Neural cell (in vitro differentiated cells): ENCODE data around the gene SLC9B1. TPM values are rescaled to one million over a fixed set of nuclear protein-coding genes. Genes with fewer than 3 reads are reported as not detected.

Experiments
- H2AFZ ChIP-seq: fragments of 200-600, 300-800 bp; sonication (generic), shearing (Covaris generic); 2 replicates; pipeline ENCODE4 v1.6.0; 2014; ENCODE audit warnings: low read depth, mild to moderate bottlenecking, antibody characterized with exemption, low read length, moderate library complexity
- H3F3A ChIP-seq: fragments of 200-600 bp; shearing (Covaris generic); 2 replicates; pipeline ENCODE4 v1.6.1; 2016; ENCODE audit warnings: mild to moderate bottlenecking, moderate library complexity, mixed read lengths, antibody characterized with exemption, low read length; ENCODE audit not compliant: insufficient read depth, poor library complexity, severe bottlenecking
- H3K27ac ChIP-seq: fragments of 200-600, 300-800 bp; sonication (generic), shearing (Covaris generic); 2 replicates; pipeline ENCODE4 v1.5.1; 2014; ENCODE audit warnings: mild to moderate bottlenecking, low read length, moderate library complexity
- H3K27me3 ChIP-seq: fragments of 300-800, 200-600 bp; sonication (generic), shearing (Covaris generic); 2 replicates; pipeline ENCODE4 v1.6.0; 2014; ENCODE audit warnings: mild to moderate bottlenecking, low read depth, low read length, moderate library complexity; ENCODE audit not compliant: insufficient read depth
- H3K36me3 ChIP-seq: fragments of 300-800, 200-600 bp; sonication (generic), shearing (Covaris generic); 2 replicates; pipeline ENCODE4 v1.5.1; 2014; ENCODE audit warnings: mild to moderate bottlenecking, antibody characterized with exemption, low read length, moderate library complexity; ENCODE audit not compliant: insufficient read depth
- H3K4me2 ChIP-seq: fragments of 300-800, 200-600 bp; sonication (generic), shearing (Covaris generic); 2 replicates; pipeline ENCODE4 v1.6.0; 2014; ENCODE audit warnings: mild to moderate bottlenecking, low read length
- H3K4me3 ChIP-seq: fragments of 300-800, 200-600 bp; sonication (generic), shearing (Covaris generic); 2 replicates; pipeline ENCODE4 v1.5.1; 2014; ENCODE audit warnings: mild to moderate bottlenecking, low read length, moderate library complexity
- H3K79me2 ChIP-seq: fragments of 200-600 bp; shearing (Covaris generic); replicated peaks from 2 replicates; pipeline ENCODE4 v1.6.0; 2014; ENCODE audit warnings: mild to moderate bottlenecking, low read length, moderate library complexity; ENCODE audit not compliant: insufficient read depth
- H3K9ac ChIP-seq: fragments of 300-800, 200-600 bp; sonication (generic), shearing (Covaris generic); 2 replicates; pipeline ENCODE4 v1.6.1; 2016; ENCODE audit warnings: mild to moderate bottlenecking, low read length, mixed read lengths
- H3K9me2 ChIP-seq: fragments of 200-600 bp; shearing (Covaris generic); 2 replicates; pipeline ENCODE4 v1.6.1; 2016; ENCODE audit warnings: mild to moderate bottlenecking, low read length, mixed read lengths; ENCODE audit not compliant: insufficient read depth
- H3K9me3 ChIP-seq: fragments of 200-600, 300-800 bp; sonication (generic), shearing (Covaris generic); 2 replicates; pipeline ENCODE4 v1.6.1; 2016; ENCODE audit warnings: mild to moderate bottlenecking, mixed run types, low read length, moderate library complexity, mixed read lengths
- H4K20me1 ChIP-seq: fragments of 200-600 bp; shearing (Covaris generic); 2 replicates; pipeline ENCODE4 v1.6.1; 2016; ENCODE audit warnings: mild to moderate bottlenecking, mixed run types; ENCODE audit not compliant: insufficient read depth
- CTCF ChIP-seq: fragments of 450-650 bp; IDR thresholded peaks from 2 replicates; pipeline ENCODE4 v1.5.1; 2014; ENCODE audit warnings: antibody characterized with exemption, mild to moderate bottlenecking, moderate library complexity; ENCODE audit not compliant: poor library complexity, severe bottlenecking
- EP300 ChIP-seq: fragments of 450-650 bp; conservative IDR thresholded peaks from 2 replicates; pipeline ENCODE4 v1.6.1; 2014; ENCODE audit warnings: antibody characterized with exemption, mild to moderate bottlenecking, moderate library complexity; ENCODE audit not compliant: poor library complexity, severe bottlenecking
- EZH2 ChIP-seq: fragments of 200-600, 300-800 bp; shearing (Covaris generic), sonication (generic); IDR thresholded peaks from 2 replicates; pipeline ENCODE4 v1.6.1; 2014; ENCODE audit warnings: antibody characterized with exemption, low read length, borderline replicate concordance, mild to moderate bottlenecking; ENCODE audit not compliant: insufficient read depth, poor library complexity, severe bottlenecking
- MXI1 ChIP-seq: fragments of 450-650 bp; conservative IDR thresholded peaks from 2 replicates; pipeline ENCODE4 v1.6.1; 2014; ENCODE audit warnings: antibody characterized with exemption, mild to moderate bottlenecking; ENCODE audit not compliant: poor library complexity, severe bottlenecking
- POLR2AphosphoS5 ChIP-seq: IDR thresholded peaks from 2 replicates; pipeline ENCODE4 v1.6.1; 2012
- RAD21 ChIP-seq: fragments of 450-650 bp; conservative IDR thresholded peaks from 2 replicates; pipeline ENCODE4 v1.6.1; 2014; ENCODE audit warnings: antibody characterized with exemption, mild to moderate bottlenecking, moderate library complexity
- REST ChIP-seq: IDR thresholded peaks from 2 replicates; pipeline ENCODE4 v1.6.1; 2012; ENCODE audit warnings: borderline replicate concordance
- SMC3 ChIP-seq: fragments of 450-650 bp; conservative IDR thresholded peaks from 2 replicates; pipeline ENCODE4 v1.6.1; 2014; ENCODE audit warnings: antibody characterized with exemption, mild to moderate bottlenecking, moderate library complexity; ENCODE audit not compliant: poor library complexity
- TAF1 ChIP-seq: IDR thresholded peaks from 2 replicates; pipeline ENCODE4 v1.6.1; 2012; ENCODE audit warnings: low read depth
- polyA plus RNA-seq: library from polyadenylated mRNA; depleted of rRNA; stranded (reverse); fragments of >200 nt; gene quantifications from 2 replicates; pipeline ENCODE4 v1.2.3, GENCODE V29; 2014

The SLC9B1 gene
- polyA plus RNA-seq, 1 donor from 2014 or later, result not detected

GRCh38 chr4:103011378-103012025 lies 8.0 kb downstream of the SLC9B1 start:
- Histone ChIP-seq H3K9me2 (no peaks in the 10 kb centered on the region), H3K4me2 (no peak overlapping the region), H3F3A (no peaks in the 10 kb centered on the region), H4K20me1 (no peaks in the 10 kb centered on the region), H2AFZ (no peak overlapping the region), H3K27ac (no peak overlapping the region), H3K36me3 (no peaks in the 10 kb centered on the region), H3K4me3 (no peak overlapping the region), H3K9ac (no peak overlapping the region), H3K27me3 (no peaks in the 10 kb centered on the region), H3K9me3 (no peaks in the 10 kb centered on the region), H3K79me2 (no peaks in the 10 kb centered on the region)
- TF ChIP-seq REST (no peak), RAD21 (no peak), EP300 (no peak), EZH2 (no peak), TAF1 (no peak), SMC3 (no peak), CTCF (no peak), MXI1 (no peak), POLR2AphosphoS5 (no peak)

GRCh38 chr4:103010804-103011203 lies 8.7 kb downstream of the SLC9B1 start:
- TF ChIP-seq CTCF, result no peak
- no peak for TF ChIP-seq SMC3
- TF ChIP-seq EP300, result no peak
- TF ChIP-seq RAD21, result no peak
- TF ChIP-seq REST, result no peak
- no peak for TF ChIP-seq TAF1
- TF ChIP-seq EZH2, result no peak
- no peak for TF ChIP-seq POLR2AphosphoS5
- H3K36me3 ChIP-seq, result no peaks in the 10 kb centered on the region
- no peaks in the 10 kb centered on the region for H4K20me1 ChIP-seq
- no peaks in the 10 kb centered on the region for H3K9me3 ChIP-seq
- H3K27ac ChIP-seq, result no peak overlapping the region
- no peaks in the 10 kb centered on the region for H3K9me2 ChIP-seq
- H3K4me2 ChIP-seq, result no peak overlapping the region
- no peak overlapping the region for H2AFZ ChIP-seq
- no peaks in the 10 kb centered on the region for H3K27me3 ChIP-seq
- no peaks in the 10 kb centered on the region for H3K79me2 ChIP-seq
- H3K4me3 ChIP-seq, result no peak overlapping the region
- no peak overlapping the region for H3K9ac ChIP-seq
- H3F3A ChIP-seq, result no peaks in the 10 kb centered on the region
